ENCODE measurements around the gene NDUFV1. TPM values are rescaled to one million over a fixed set of nuclear protein-coding genes. Genes with fewer than 3 reads are reported as not detected.

The NDUFV1 gene
- total and polyA plus RNA-seq, 2 of the 4 experiments (the other 2 are of a cell fraction): 120 to 133 TPM

DNA sequence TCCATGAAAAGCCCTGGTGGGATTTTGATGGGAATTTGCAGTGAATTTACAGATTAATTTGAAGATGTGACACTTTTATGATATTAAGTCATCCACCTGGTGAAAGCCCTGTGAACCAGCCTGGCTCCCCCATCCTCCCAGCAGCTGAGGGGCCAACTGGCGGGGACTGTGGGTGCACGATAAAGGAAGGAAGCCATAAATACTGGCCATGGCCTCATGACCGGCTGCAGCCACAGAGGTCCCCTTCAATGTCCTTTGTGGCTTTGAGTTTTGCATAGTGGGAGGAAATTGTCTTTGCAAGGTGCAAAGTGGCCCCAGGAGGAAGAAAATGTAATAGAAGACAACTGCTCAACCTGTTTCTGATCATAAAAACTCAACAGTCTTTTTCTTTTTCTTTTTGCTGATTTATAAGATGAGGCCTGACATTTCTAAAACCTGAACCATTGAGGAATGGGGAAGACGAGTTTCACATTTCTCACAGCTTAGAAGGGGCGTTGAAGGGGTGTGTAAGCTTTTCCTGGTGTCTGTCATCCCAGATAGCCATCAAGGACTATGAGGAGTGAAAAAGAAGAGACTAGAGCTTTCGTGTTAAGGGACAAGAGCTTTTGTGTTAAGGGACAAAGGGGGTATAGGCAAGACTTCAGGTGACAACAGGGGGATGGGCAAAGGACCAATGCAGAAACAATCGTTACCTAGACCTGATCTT, 6.3 kb upstream of the NDUFV1 start:
- H3K9me3 ChIP-seq (ENCODE audit: control insufficient read depth, insufficient read depth, low read length): peaks cover 6% of the 10 kb centered on the region
- no peak overlapping the region for H2BK5ac ChIP-seq (ENCODE audit: low read depth, low read length, poor library complexity, severe bottlenecking)
- H4K20me1 ChIP-seq (ENCODE audit: insufficient read depth, low read length): no peaks in the 10 kb centered on the region
- no peak overlapping the region for H3K23ac ChIP-seq (ENCODE audit: low read depth, low read length)
- intact Hi-C loops (cut with micrococcal nuclease) (no loop called here), dilution Hi-C loops (cut with HindIII; ENCODE audit: low sequenced_read_pairs, unreplicated experiment) (no loop called here), in situ Hi-C loops (cut with MboI; ENCODE audit: low sequenced_read_pairs) (no loop called here)
- no peaks in the 10 kb centered on the region for H3K9me1 ChIP-seq (ENCODE audit: insufficient read depth, low read length)
- H3K27me3 ChIP-seq (ENCODE audit: control insufficient read depth, insufficient read depth, low read length): peaks cover 25% of the 10 kb centered on the region
- ATAC-seq (ENCODE audit: low read depth) (no peak), DNase-seq (no peak)
- no peaks in the 10 kb centered on the region for H3K79me1 ChIP-seq (ENCODE audit: low read depth in 1 of 2, low read length in 2 of 2)
- H3K14ac ChIP-seq (replicated peaks; ENCODE audit: low read depth, low read length): no peak overlapping the region
- H3K4me2 ChIP-seq (ENCODE audit: low read depth, low read length): no peak overlapping the region
- no peak overlapping the region for H2AFZ ChIP-seq (replicated peaks; ENCODE audit: low read length, poor library complexity)
- no peak overlapping the region for H3K27ac ChIP-seq (ENCODE audit: insufficient read depth, low read length)
- ChIA-PET CTCF (no interaction called here), POLR2A (ENCODE audit: unreplicated experiment) (no interaction called here)
- H2AK5ac ChIP-seq (ENCODE audit: low read depth, low read length): no peak overlapping the region
- BruUV-seq (replicated peaks): no TSS peak
- no peak overlapping the region for H3K56ac ChIP-seq (ENCODE audit: extremely low read depth, insufficient read depth, low read length)
- WGBS, 2 experiments (ENCODE audit: extremely low coverage in 2 of 2, insufficient read length in 1 of 2): 78% methylated on average over 3 of the region's 7 CpGs; no CpG with 5 or more reads in 1 of the 2 experiments
- no peak overlapping the region for H3K18ac ChIP-seq (ENCODE audit: low read depth, low read length)
- H2BK120ac ChIP-seq (ENCODE audit: low read depth, low read length): no peak overlapping the region
- no peak overlapping the region for H4K5ac ChIP-seq (ENCODE audit: low read depth, low read length)
- no peak overlapping the region for H2BK15ac ChIP-seq (ENCODE audit: low read depth, low read length)
- H3K36me3 ChIP-seq (ENCODE audit: control insufficient read depth, insufficient read depth, low read length): no peaks in the 10 kb centered on the region
- H4K8ac ChIP-seq (ENCODE audit: low read depth in 2 of 2, low read length in 2 of 2): no peak overlapping the region
- H2AK9ac ChIP-seq (replicated peaks; ENCODE audit: low read depth, low read length, poor library complexity): no peak overlapping the region
- no peak for TF ChIP-seq RAD21 (IDR thresholded peaks at IDR 0.05; ENCODE audit: low read length)
- TF ChIP-seq, protein P1, sequence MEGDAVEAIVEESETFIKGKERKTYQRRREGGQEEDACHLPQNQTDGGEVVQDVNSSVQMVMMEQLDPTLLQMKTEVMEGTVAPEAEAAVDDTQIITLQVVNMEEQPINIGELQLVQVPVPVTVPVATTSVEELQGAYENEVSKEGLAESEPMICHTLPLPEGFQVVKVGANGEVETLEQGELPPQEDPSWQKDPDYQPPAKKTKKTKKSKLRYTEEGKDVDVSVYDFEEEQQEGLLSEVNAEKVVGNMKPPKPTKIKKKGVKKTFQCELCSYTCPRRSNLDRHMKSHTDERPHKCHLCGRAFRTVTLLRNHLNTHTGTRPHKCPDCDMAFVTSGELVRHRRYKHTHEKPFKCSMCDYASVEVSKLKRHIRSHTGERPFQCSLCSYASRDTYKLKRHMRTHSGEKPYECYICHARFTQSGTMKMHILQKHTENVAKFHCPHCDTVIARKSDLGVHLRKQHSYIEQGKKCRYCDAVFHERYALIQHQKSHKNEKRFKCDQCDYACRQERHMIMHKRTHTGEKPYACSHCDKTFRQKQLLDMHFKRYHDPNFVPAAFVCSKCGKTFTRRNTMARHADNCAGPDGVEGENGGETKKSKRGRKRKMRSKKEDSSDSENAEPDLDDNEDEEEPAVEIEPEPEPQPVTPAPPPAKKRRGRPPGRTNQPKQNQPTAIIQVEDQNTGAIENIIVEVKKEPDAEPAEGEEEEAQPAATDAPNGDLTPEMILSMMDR (conservative IDR thresholded peaks at IDR 0.05; ENCODE audit: low read depth, low read length): no peak
- no peak for TF ChIP-seq RFX5 (IDR thresholded peaks at IDR 0.05; ENCODE audit: low read depth, low read length)
- TF ChIP-seq CEBPB (IDR thresholded peaks at IDR 0.05; ENCODE audit: low read depth, low read length): no peak
- TF ChIP-seq FOS (IDR thresholded peaks at IDR 0.05; ENCODE audit: low read depth, low read length): no peak
- TF ChIP-seq, protein P2, sequence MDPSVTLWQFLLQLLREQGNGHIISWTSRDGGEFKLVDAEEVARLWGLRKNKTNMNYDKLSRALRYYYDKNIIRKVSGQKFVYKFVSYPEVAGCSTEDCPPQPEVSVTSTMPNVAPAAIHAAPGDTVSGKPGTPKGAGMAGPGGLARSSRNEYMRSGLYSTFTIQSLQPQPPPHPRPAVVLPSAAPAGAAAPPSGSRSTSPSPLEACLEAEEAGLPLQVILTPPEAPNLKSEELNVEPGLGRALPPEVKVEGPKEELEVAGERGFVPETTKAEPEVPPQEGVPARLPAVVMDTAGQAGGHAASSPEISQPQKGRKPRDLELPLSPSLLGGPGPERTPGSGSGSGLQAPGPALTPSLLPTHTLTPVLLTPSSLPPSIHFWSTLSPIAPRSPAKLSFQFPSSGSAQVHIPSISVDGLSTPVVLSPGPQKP (IDR thresholded peaks at IDR 0.05; ENCODE audit: borderline replicate concordance, low read depth, low read length): no peak
- TF ChIP-seq NFE2L2 (IDR thresholded peaks at IDR 0.05; ENCODE audit: low read depth, low read length): no peak
- TF ChIP-seq MXI1 (IDR thresholded peaks at IDR 0.05; ENCODE audit: borderline replicate concordance, low read depth, low read length): no peak
- TF ChIP-seq POLR2A (IDR thresholded peaks at IDR 0.05; ENCODE audit: low read depth, low read length): no peak
- TF ChIP-seq, protein P3, sequence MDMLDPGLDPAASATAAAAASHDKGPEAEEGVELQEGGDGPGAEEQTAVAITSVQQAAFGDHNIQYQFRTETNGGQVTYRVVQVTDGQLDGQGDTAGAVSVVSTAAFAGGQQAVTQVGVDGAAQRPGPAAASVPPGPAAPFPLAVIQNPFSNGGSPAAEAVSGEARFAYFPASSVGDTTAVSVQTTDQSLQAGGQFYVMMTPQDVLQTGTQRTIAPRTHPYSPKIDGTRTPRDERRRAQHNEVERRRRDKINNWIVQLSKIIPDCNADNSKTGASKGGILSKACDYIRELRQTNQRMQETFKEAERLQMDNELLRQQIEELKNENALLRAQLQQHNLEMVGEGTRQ (IDR thresholded peaks at IDR 0.05; ENCODE audit: low read depth, low read length): no peak
- TF ChIP-seq CHD1 (IDR thresholded peaks at IDR 0.05; ENCODE audit: low read depth, low read length): no peak
- TF ChIP-seq MAZ (IDR thresholded peaks at IDR 0.05; ENCODE audit: borderline replicate concordance, low read depth, low read length): no peak
- no peak for TF ChIP-seq MAFK (IDR thresholded peaks at IDR 0.05; ENCODE audit: low read depth, low read length)
- no peak overlapping the region for H2BK20ac ChIP-seq (ENCODE audit: low read depth, low read length)
- no peak overlapping the region for H3K9ac ChIP-seq (ENCODE audit: low read depth, low read length)
- H4K91ac ChIP-seq (ENCODE audit: insufficient read depth, low read depth, low read length): no peak overlapping the region
- H3K4ac ChIP-seq (ENCODE audit: low read depth, low read length): no peak overlapping the region
- no peak overlapping the region for H3K4me3 ChIP-seq (ENCODE audit: insufficient read depth, low read depth, low read length)
- H3K4me1 ChIP-seq (ENCODE audit: control insufficient read depth, insufficient read depth, low read length): no peaks in the 10 kb centered on the region
